Tracheal epithelial cell (primary cell): Measurements from ENCODE around the gene PERCC1. TPM values are rescaled to one million over a fixed set of nuclear protein-coding genes. Genes with fewer than 3 reads are reported as not detected.

Experiments used
- total RNA-seq: library from RNA; depleted of rRNA; stranded (reverse); fragments of >200 nt; gene quantifications from 2 replicates; pipeline ENCODE4 v1.2.1, GENCODE V29; 2014

PERCC1 gene
- not detected in 2 replicates for total RNA-seq

GRCh38 chr16:1430759-1431496 lies at the start of gene PERCC1:
TSS of gene PERCC1 (plus strand) at chr16:1431078. CDS start at chr16:1432594, 1,516 bp downstream.

GRCh38 chr16:1414532-1415260 lies 16.2 kb upstream of the PERCC1 start, which contains the start of gene UNKL:
TSS of gene UNKL (minus strand) at chr16:1414704. CDS start at chr16:1414691, 13 bp downstream.

GRCh38 chr16:1443980-1444729 lies 13.3 kb downstream of the PERCC1 start, which contains the start of gene CCDC154:
TSS of gene CCDC154 (minus strand) at chr16:1444556. CDS start at chr16:1444322, 234 bp downstream.

GRCh38 chr16:1474796-1475551 lies 44.1 kb downstream of the PERCC1 start, which contains the start of gene CLCN7:
TSS of gene CLCN7 (minus strand) at chr16:1475028. CDS start at chr16:1474974, 54 bp downstream.

Other genes with a start within 250 kb of the PERCC1 start
- not detected in 2 replicates for gene TPSG1, start 205.8 kb upstream of the PERCC1 start, total RNA-seq
- gene TPSB2, start 200.9 kb upstream of the PERCC1 start, total RNA-seq: not detected in 2 replicates
- gene TPSAB1, start 190.4 kb upstream of the PERCC1 start, total RNA-seq: not detected in 2 replicates
- gene TPSD1, start 175.0 kb upstream of the PERCC1 start, total RNA-seq: not detected in 2 replicates
- 39.9 and 50.1 TPM in 2 replicates for gene UBE2I, start 121.4 kb upstream of the PERCC1 start, total RNA-seq
- 0.24 and 0.85 TPM in 2 replicates for gene BAIAP3, start 97.4 kb upstream of the PERCC1 start, total RNA-seq
- gene TSR3, start 79.2 kb upstream of the PERCC1 start, total RNA-seq: 114 and 120 TPM in 2 replicates
- 34.9 and 37.1 TPM in 2 replicates for gene GNPTG, start 79.1 kb upstream of the PERCC1 start, total RNA-seq
- gene UNKL, start 16.4 kb upstream of the PERCC1 start, total RNA-seq: 2.3 and 4.1 TPM in 2 replicates
- 14.7 and 16.1 TPM in 2 replicates for gene UQCC4, start 10.3 kb upstream of the PERCC1 start, total RNA-seq
- gene CCDC154, start 13.5 kb downstream of the PERCC1 start, total RNA-seq: 0.24 and 0.43 TPM in 2 replicates
- gene CLCN7, start 44.0 kb downstream of the PERCC1 start, total RNA-seq: 56.5 and 80.7 TPM in 2 replicates
- gene PTX4, start 57.9 kb downstream of the PERCC1 start, total RNA-seq: 0.85 TPM in 1 of 2 replicates, not detected in the other
- 7.2 and 8.9 TPM in 2 replicates for gene TELO2, start 62.3 kb downstream of the PERCC1 start, total RNA-seq
- under 0.01 and 0.72 TPM in 2 replicates for gene TMEM204, start 102.6 kb downstream of the PERCC1 start, total RNA-seq
- 13.9 and 17.8 TPM in 2 replicates for gene IFT140, start 181.0 kb downstream of the PERCC1 start, total RNA-seq
- 4.0 and 6.5 TPM in 2 replicates for gene CRAMP1, start 181.3 kb downstream of the PERCC1 start, total RNA-seq
- 75.2 and 122 TPM in 2 replicates for gene JPT2, start 247.2 kb downstream of the PERCC1 start, total RNA-seq